ENCODE data around the gene RAPGEF6.
"Not testable (repeated sequence)": the region's sequence is repeated elsewhere in the genome, so short reads cannot be mapped to it uniquely, and the experiment has no call there.

RAPGEF6 gene

GRCh38 chr5:131639148-131639547, 4.1 kb upstream of the RAPGEF6 start:
- no peak for DNase-seq

GRCh38 chr5:131637694-131638093, 2.7 kb upstream of the RAPGEF6 start:
- no peak for DNase-seq

- no peak for DNase-seq
Observed at GRCh38 chr5:131635684-131636572, 899 bp upstream of the RAPGEF6 start.

GRCh38 chr5:131634666-131634995, 398 bp downstream of the RAPGEF6 start:
- DNase-seq = no peak

GRCh38 chr5:131634238-131634637, 791 bp downstream of the RAPGEF6 start:
- no peak for DNase-seq

GRCh38 chr5:131633830-131634229, 1.2 kb downstream of the RAPGEF6 start:
- DNase-seq = no peak

GRCh38 chr5:131630963-131631350, 4.1 kb downstream of the RAPGEF6 start:
- no peak for DNase-seq

- DNase-seq = no peak
Observed at GRCh38 chr5:131630208-131630962, 4.6 kb downstream of the RAPGEF6 start.

- DNase-seq = no peak
Observed at GRCh38 chr5:131628990-131629389, 6.0 kb downstream of the RAPGEF6 start.

- DNase-seq = no peak
Observed at GRCh38 chr5:131627207-131627865, 7.7 kb downstream of the RAPGEF6 start.

- no peak for DNase-seq
Observed at GRCh38 chr5:131622633-131623032, 12.4 kb downstream of the RAPGEF6 start.

- DNase-seq = not testable (repeated sequence)
Observed at GRCh38 chr5:131621164-131621563, 13.9 kb downstream of the RAPGEF6 start.

- no peak for DNase-seq
Observed at GRCh38 chr5:131619102-131619501, 15.9 kb downstream of the RAPGEF6 start.

- no peak for DNase-seq
Observed at GRCh38 chr5:131617140-131617822, 17.7 kb downstream of the RAPGEF6 start.

GRCh38 chr5:131615957-131616356, 19.1 kb downstream of the RAPGEF6 start:
- DNase-seq = no peak

- no peak for DNase-seq
Observed at GRCh38 chr5:131613423-131613822, 21.6 kb downstream of the RAPGEF6 start.

GRCh38 chr5:131611064-131611381, 24.0 kb downstream of the RAPGEF6 start:
- no peak for DNase-seq

GRCh38 chr5:131610198-131611063, 24.6 kb downstream of the RAPGEF6 start:
- no peak for DNase-seq

- no peak for DNase-seq
Observed at GRCh38 chr5:131609774-131610173, 25.3 kb downstream of the RAPGEF6 start.

- DNase-seq = no peak
Observed at GRCh38 chr5:131608597-131608996, 26.4 kb downstream of the RAPGEF6 start.

- DNase-seq = no peak
Observed at GRCh38 chr5:131607903-131608540, 27.0 kb downstream of the RAPGEF6 start.

GRCh38 chr5:131607418-131607817, 27.6 kb downstream of the RAPGEF6 start:
- DNase-seq = no peak

Measured in NCI-H510A (cell line).